GM21390 (cell line): Measurements from ENCODE around the gene STK35.

Source experiments
- ATAC-seq: cut with Tn5 transposase; IDR thresholded peaks from one replicate; pipeline ENCODE4 v1.9.1; 2021; ENCODE audit not compliant: unreplicated experiment

STK35 gene

GRCh38 chr20:2101057-2101864 lies at the start of gene STK35:
STK35 (plus strand) TSS chr20:2101827; CDS start chr20:2101882, 55 bp downstream.
- ATAC-seq: peak; percentile 45

GRCh38 chr20:2051946-2052345 lies 49.7 kb upstream of the STK35 start:
- ATAC-seq: no peak

- no peak for ATAC-seq
Measured at GRCh38 chr20:2052741-2053140, 48.9 kb upstream of the STK35 start.

- no peak for ATAC-seq
Measured at GRCh38 chr20:2053615-2054014, 48.0 kb upstream of the STK35 start.

GRCh38 chr20:2054911-2055310 lies 46.7 kb upstream of the STK35 start:
- ATAC-seq: no peak

- no peak for ATAC-seq
Measured at GRCh38 chr20:2059411-2059810, 42.2 kb upstream of the STK35 start.

- no peak for ATAC-seq
Measured at GRCh38 chr20:2065099-2065498, 36.5 kb upstream of the STK35 start.

- ATAC-seq: no peak
Measured at GRCh38 chr20:2066461-2067122, 35.0 kb upstream of the STK35 start.

GRCh38 chr20:2080532-2081224 lies 20.9 kb upstream of the STK35 start:
- no peak for ATAC-seq

- no peak for ATAC-seq
Measured at GRCh38 chr20:2084703-2085102, 16.9 kb upstream of the STK35 start.

GRCh38 chr20:2086177-2086979 lies 15.2 kb upstream of the STK35 start:
- ATAC-seq: no peak

- no peak for ATAC-seq
Measured at GRCh38 chr20:2086980-2087377, 14.6 kb upstream of the STK35 start.

- no peak for ATAC-seq
Measured at GRCh38 chr20:2088891-2089290, 12.7 kb upstream of the STK35 start.

GRCh38 chr20:2089447-2089846 lies 12.2 kb upstream of the STK35 start:
- ATAC-seq: no peak

- ATAC-seq: no peak
Measured at GRCh38 chr20:2093159-2093781, 8.4 kb upstream of the STK35 start.

GRCh38 chr20:2093883-2094282 lies 7.7 kb upstream of the STK35 start:
- ATAC-seq: no peak

GRCh38 chr20:2101865-2102584 lies 398 bp downstream of the STK35 start:
- peak; percentile 71 for ATAC-seq

GRCh38 chr20:2102585-2103460 lies 1.2 kb downstream of the STK35 start:
- peak; percentile 57 for ATAC-seq
